PC-9 (cell line): Measurements from ENCODE around the gene GAL3ST2. TPM values are rescaled to one million over a fixed set of nuclear protein-coding genes. Genes with fewer than 3 reads are reported as not detected.
"Not testable (repeated sequence)": the region's sequence is repeated elsewhere in the genome, so short reads cannot be mapped to it uniquely, and the experiment has no call there.

Source experiments
- BruUV-seq: library from RNA; stranded (reverse); fragments of 400-500 nt; replicated peaks from 2 replicates; lab custom pipeline; 2021; lab: Mats Ljungman, UMichigan
- CTCF ChIA-PET: fragments of 300-600 bp; sonication (Branson Sonifier 250); formaldehyde crosslinking; loops from one replicate; lab custom pipeline; 2022; ENCODE audit warnings: antibody characterized with exemption; lab: Charles Lee
- POLR2A ChIA-PET: fragments of 300-600 bp; sonication (Branson Sonifier 250); formaldehyde crosslinking; loops from one replicate; lab custom pipeline; 2022; ENCODE audit warnings: antibody characterized with exemption; ENCODE audit not compliant: unreplicated experiment; lab: Charles Lee
- DNase-seq, 2 experiments: peaks; one replicate each; pipeline versions ENCODE4 v3.0.0 to v3.0.0-alpha.2; 2015 to 2022; ENCODE audit warnings: mixed read lengths in 1 of 2
- H2AFZ ChIP-seq: fragments of 200-600 bp; sonication (generic); 2 replicates; pipeline ENCODE4 v1.8.1; 2017; ENCODE audit warnings: antibody characterized with exemption
- H3F3A ChIP-seq: fragments of 200-600 bp; sonication (generic); 2 replicates; pipeline ENCODE4 v1.8.1; 2017; ENCODE audit warnings: antibody characterized with exemption, mild to moderate bottlenecking, low read depth; ENCODE audit not compliant: insufficient read depth
- H3K27ac ChIP-seq: fragments of 200-600 bp; sonication (generic); 2 replicates; pipeline ENCODE4 v1.6.1; 2016; ENCODE audit warnings: mixed run types
- H3K27me3 ChIP-seq: fragments of 200-600 bp; sonication (generic); 2 replicates; pipeline ENCODE4 v1.6.1; 2016; ENCODE audit warnings: low read depth, mixed run types; ENCODE audit not compliant: insufficient read depth
- H3K36me3 ChIP-seq: fragments of 200-600 bp; sonication (generic); 2 replicates; pipeline ENCODE4 v1.6.1; 2016; ENCODE audit warnings: low read depth, mixed run types
- H3K4me1 ChIP-seq: fragments of 200-600 bp; sonication (generic); replicated peaks from 2 replicates; pipeline ENCODE4 v1.6.1; 2016; ENCODE audit warnings: mixed run types; ENCODE audit not compliant: insufficient read depth
- H3K4me2 ChIP-seq: fragments of 200-600 bp; sonication (generic); 2 replicates; pipeline ENCODE4 v1.6.1; 2017; ENCODE audit warnings: mixed run types
- H3K4me3 ChIP-seq: fragments of 200-600 bp; sonication (generic); 2 replicates; pipeline ENCODE4 v1.6.1; 2016; ENCODE audit warnings: mixed run types
- H3K79me2 ChIP-seq: fragments of 200-600 bp; sonication (generic); 2 replicates; pipeline ENCODE4 v1.6.1; 2017; ENCODE audit warnings: low read depth, mixed run types
- H3K9me2 ChIP-seq: fragments of 200-600 bp; sonication (generic); 2 replicates; pipeline ENCODE4 v1.8.1; 2017; ENCODE audit warnings: mild to moderate bottlenecking; ENCODE audit not compliant: insufficient read depth
- H3K9me3 ChIP-seq: fragments of 200-600 bp; sonication (generic); 2 replicates; pipeline ENCODE4 v1.8.1; 2016; ENCODE audit warnings: low read depth; ENCODE audit not compliant: insufficient read depth
- H4K20me1 ChIP-seq: fragments of 200-600 bp; sonication (generic); 2 replicates; pipeline ENCODE4 v1.8.1; 2017; ENCODE audit not compliant: insufficient read depth
- EZH2 ChIP-seq: fragments of 200-600 bp; sonication (generic); IDR thresholded peaks from 2 replicates; pipeline ENCODE4 v1.8.0; 2017; ENCODE audit warnings: antibody characterized with exemption, low read depth
- intact Hi-C: fragments of 100-400 bp; cut with micrococcal nuclease; formaldehyde crosslinking; loops from one replicate; pipeline ENCODE4 v1.10.0; 2022; ENCODE audit not compliant: unreplicated experiment
- total RNA-seq: library from RNA; stranded (reverse); gene quantifications from 2 replicates; pipeline ENCODE4 v1.2.3, GENCODE V29; 2021
- TF ChIP-seq, protein P1 (sequence below): fragments of 200-600 bp; sonication (generic); conservative IDR thresholded peaks from 2 replicates; pipeline ENCODE4 v1.6.1; 2017; ENCODE audit warnings: mixed run types, antibody characterized with exemption, mild to moderate bottlenecking, moderate library complexity

The GAL3ST2 gene
- total RNA-seq, 1 experiment from 2014 or later = 3.9 TPM

DNA sequence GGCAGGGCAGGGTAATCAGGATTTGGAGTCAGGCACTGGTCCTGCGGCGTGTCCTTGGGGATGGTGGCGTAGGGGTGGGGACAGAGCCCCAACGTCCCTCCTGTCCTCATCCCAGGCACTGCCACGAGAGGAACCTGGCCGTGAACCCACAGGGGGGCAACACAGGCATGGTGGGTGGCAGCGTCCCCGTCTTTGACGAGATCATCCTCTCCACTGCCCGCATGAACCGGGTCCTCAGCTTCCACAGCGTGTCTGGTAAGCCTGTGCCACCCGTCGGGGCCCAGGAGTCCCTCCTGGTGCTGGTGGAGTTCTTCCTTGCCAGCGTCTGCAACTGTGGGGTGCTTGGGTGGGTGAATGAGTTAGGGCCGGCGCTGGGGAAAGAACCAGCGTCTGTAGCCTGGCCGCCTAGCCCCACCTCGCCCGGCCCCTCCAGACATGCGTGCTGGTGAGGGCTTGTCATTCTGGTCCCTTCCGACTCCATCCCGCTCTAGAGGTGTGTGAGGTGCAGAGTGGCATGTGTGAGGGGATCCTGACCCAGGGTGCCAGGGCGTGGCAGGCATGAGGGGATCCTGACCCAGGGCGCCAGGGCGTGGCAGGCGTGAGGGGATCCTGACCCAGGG lies 34.2 kb upstream of the GAL3ST2 start:
- BruUV-seq = no TSS peak
- no peak overlapping the region for H3K4me2 ChIP-seq
- POLR2A ChIA-PET = no interaction called here

DNA sequence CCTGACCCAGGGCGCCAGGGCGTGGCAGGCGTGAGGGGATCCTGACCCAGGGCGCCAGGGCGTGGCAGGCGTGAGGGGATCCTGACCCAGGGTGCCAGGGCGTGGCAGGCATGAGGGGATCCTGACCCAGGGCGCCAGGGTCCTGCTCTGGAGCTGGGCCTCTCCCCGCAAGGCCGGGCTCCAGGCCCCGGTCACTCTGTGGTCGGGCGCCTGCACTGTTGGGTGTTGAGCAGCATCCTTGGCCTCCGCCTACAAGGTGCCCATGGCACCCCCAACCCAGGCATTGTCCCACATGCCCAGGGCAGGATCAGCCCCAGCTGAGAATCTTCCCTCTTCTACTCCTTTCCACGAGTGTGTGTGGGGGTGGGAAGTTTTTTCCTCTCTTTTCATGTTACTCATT lies 33.6 kb upstream of the GAL3ST2 start:
- peaks cover 31% of the 10 kb centered on the region for H4K20me1 ChIP-seq
- H3K27ac ChIP-seq, H3K4me3 ChIP-seq, intact Hi-C loops, H3K36me3 ChIP-seq, POLR2A ChIA-PET, H3F3A ChIP-seq, H3K4me2 ChIP-seq, H3K9me3 ChIP-seq, H3K27me3 ChIP-seq, DNase-seq, H3K79me2 ChIP-seq, H3K9me2 ChIP-seq, BruUV-seq, H2AFZ ChIP-seq, CTCF ChIA-PET, H3K4me1 ChIP-seq: not testable (repeated sequence)

More for the DNA sequence above, 34.2 kb upstream of the GAL3ST2 start:
- peaks cover 37% of the 10 kb centered on the region for H4K20me1 ChIP-seq
- intact Hi-C loops = no loop called here
- no peak for DNase-seq
- no peaks in the 10 kb centered on the region; the same call in 1 of the 2 replicates for H3F3A ChIP-seq
- no peak overlapping the region for H3K4me3 ChIP-seq
- no peaks in the 10 kb centered on the region for H3K4me1 ChIP-seq
- H3K27ac ChIP-seq = no peak overlapping the region
- H3K27me3 ChIP-seq = no peaks in the 10 kb centered on the region
- CTCF ChIA-PET = no interaction called here
- H3K79me2 ChIP-seq = peaks cover 5% of the 10 kb centered on the region; the same call in 1 of the 2 replicates
- no peaks in the 10 kb centered on the region for H3K9me3 ChIP-seq
- H2AFZ ChIP-seq = no peak overlapping the region
- TF ChIP-seq, protein P1, sequence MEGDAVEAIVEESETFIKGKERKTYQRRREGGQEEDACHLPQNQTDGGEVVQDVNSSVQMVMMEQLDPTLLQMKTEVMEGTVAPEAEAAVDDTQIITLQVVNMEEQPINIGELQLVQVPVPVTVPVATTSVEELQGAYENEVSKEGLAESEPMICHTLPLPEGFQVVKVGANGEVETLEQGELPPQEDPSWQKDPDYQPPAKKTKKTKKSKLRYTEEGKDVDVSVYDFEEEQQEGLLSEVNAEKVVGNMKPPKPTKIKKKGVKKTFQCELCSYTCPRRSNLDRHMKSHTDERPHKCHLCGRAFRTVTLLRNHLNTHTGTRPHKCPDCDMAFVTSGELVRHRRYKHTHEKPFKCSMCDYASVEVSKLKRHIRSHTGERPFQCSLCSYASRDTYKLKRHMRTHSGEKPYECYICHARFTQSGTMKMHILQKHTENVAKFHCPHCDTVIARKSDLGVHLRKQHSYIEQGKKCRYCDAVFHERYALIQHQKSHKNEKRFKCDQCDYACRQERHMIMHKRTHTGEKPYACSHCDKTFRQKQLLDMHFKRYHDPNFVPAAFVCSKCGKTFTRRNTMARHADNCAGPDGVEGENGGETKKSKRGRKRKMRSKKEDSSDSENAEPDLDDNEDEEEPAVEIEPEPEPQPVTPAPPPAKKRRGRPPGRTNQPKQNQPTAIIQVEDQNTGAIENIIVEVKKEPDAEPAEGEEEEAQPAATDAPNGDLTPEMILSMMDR = no peak
- TF ChIP-seq EZH2 = no peak
- H3K9me2 ChIP-seq = no peaks in the 10 kb centered on the region
- H3K36me3 ChIP-seq = peaks cover 3% of the 10 kb centered on the region; the same call in 1 of the 2 replicates

DNA sequence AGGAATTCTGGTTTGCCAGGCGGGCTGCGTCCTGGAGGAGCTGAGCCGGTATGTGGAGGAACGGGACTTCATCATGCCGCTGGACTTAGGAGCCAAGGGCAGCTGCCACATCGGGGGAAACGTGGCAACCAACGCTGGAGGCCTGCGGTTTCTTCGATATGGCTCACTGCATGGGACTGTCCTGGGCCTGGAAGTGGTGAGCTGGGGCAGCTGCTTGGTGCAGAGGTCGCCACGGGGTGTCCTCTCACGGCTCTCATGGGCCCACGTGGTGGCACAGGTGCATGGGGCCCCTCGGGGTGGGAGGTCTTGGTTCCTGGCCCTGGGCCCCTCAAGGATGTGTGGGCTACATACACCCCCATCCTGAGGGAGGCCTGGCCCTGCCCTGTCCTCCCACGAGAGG lies 33.0 kb upstream of the GAL3ST2 start:
- H3K9me2 ChIP-seq = no peaks in the 10 kb centered on the region
- BruUV-seq = no TSS peak
- no peaks in the 10 kb centered on the region for H3K27me3 ChIP-seq
- H4K20me1 ChIP-seq = peaks cover 29% of the 10 kb centered on the region
- CTCF ChIA-PET = no interaction called here
- H2AFZ ChIP-seq = no peak overlapping the region
- DNase-seq = no peak
- 0 out of 2 replicates have a peak, but pooled peaks cover 3% of the 10 kb centered on the region for H3K36me3 ChIP-seq
- H3K27ac ChIP-seq = no peak overlapping the region
- no peaks in the 10 kb centered on the region for H3F3A ChIP-seq
- no peaks in the 10 kb centered on the region for H3K9me3 ChIP-seq
- intact Hi-C loops = no loop called here
- no peak overlapping the region for H3K4me2 ChIP-seq
- H3K4me3 ChIP-seq = no peak overlapping the region
- POLR2A ChIA-PET = no interaction called here
- no peaks in the 10 kb centered on the region for H3K4me1 ChIP-seq
- no peaks in the 10 kb centered on the region for H3K79me2 ChIP-seq
- TF ChIP-seq, protein P1 = no peak
- no peak for TF ChIP-seq EZH2
